ENCODE measurements around the gene TMEM214.

- no peak for TF ChIP-seq CTCF (IDR thresholded peaks at IDR 0.05)
- no peak for TF ChIP-seq POLR2A (IDR thresholded peaks at IDR 0.05)
Measured at GRCh38 chr2:27006602-27007415, 26.0 kb upstream of the TMEM214 start.
